Measurements from ENCODE around the gene CACNB1. TPM values are rescaled to one million over a fixed set of nuclear protein-coding genes. Genes with fewer than 3 reads are reported as not detected.

CACNB1 gene
- total and polyA plus RNA-seq, 2 of the 4 experiments (the other 2 are of a cell fraction) = 2.5 to 8.6 TPM

- H2AK5ac ChIP-seq (ENCODE audit: low read depth, low read length) = no peak overlapping the region
- TF ChIP-seq POLR2A (IDR thresholded peaks at IDR 0.05; ENCODE audit: low read depth, low read length) (no peak), BHLHE40 (IDR thresholded peaks at IDR 0.05; ENCODE audit: low read depth, low read length) (no peak), CEBPB (IDR thresholded peaks at IDR 0.05; ENCODE audit: low read depth, low read length) (no peak), CTCF (conservative IDR thresholded peaks at IDR 0.05; ENCODE audit: low read depth, low read length) (no peak), NFE2L2 (IDR thresholded peaks at IDR 0.05; ENCODE audit: low read depth, low read length) (no peak), USF2 (IDR thresholded peaks at IDR 0.05; ENCODE audit: low read depth, low read length) (no peak), MXI1 (IDR thresholded peaks at IDR 0.05; ENCODE audit: borderline replicate concordance, low read depth, low read length) (no peak), RFX5 (IDR thresholded peaks at IDR 0.05; ENCODE audit: low read depth, low read length) (no peak), SMC3 (IDR thresholded peaks at IDR 0.05; ENCODE audit: low read depth, low read length) (no peak), MAFK (IDR thresholded peaks at IDR 0.05; ENCODE audit: low read depth, low read length) (no peak), CHD1 (IDR thresholded peaks at IDR 0.05; ENCODE audit: low read depth, low read length) (no peak), RCOR1 (IDR thresholded peaks at IDR 0.05; ENCODE audit: insufficient replicate concordance, low read length) (no peak)
- no peak overlapping the region for H4K8ac ChIP-seq (ENCODE audit: low read depth in 2 of 2, low read length in 2 of 2)
- H2BK20ac ChIP-seq (ENCODE audit: low read depth, low read length) = no peak overlapping the region
- no peak overlapping the region for H3K56ac ChIP-seq (ENCODE audit: extremely low read depth, insufficient read depth, low read length)
- H3K4me2 ChIP-seq (ENCODE audit: low read depth, low read length) = no peak overlapping the region
- no peak overlapping the region for H2BK120ac ChIP-seq (ENCODE audit: low read depth, low read length)
- DNase-seq = no peak
- no peak overlapping the region for H3K9ac ChIP-seq (ENCODE audit: low read depth, low read length)
- no peak overlapping the region for H3K4me3 ChIP-seq (ENCODE audit: insufficient read depth, low read depth, low read length)
- no peaks in the 10 kb centered on the region for H3K9me3 ChIP-seq (ENCODE audit: control insufficient read depth, insufficient read depth, low read length)
- ATAC-seq (ENCODE audit: low read depth) = no peak
- no peak overlapping the region for H4K5ac ChIP-seq (ENCODE audit: low read depth, low read length)
- no peak overlapping the region for H3K4ac ChIP-seq (ENCODE audit: low read depth, low read length)
- H3K27me3 ChIP-seq (ENCODE audit: control insufficient read depth, insufficient read depth, low read length) = peaks cover 28% of the 10 kb centered on the region
- no peak overlapping the region for H2BK15ac ChIP-seq (ENCODE audit: low read depth, low read length)
- ChIA-PET CTCF (interaction anchor here (0.7 to 1.6 kb wide), 2 partner anchors 8 to 12 kb away, joined by 3 to 6 read pairs; no protein-coding TSS in a partner anchor), POLR2A (ENCODE audit: unreplicated experiment) (no interaction called here)
- no peak overlapping the region for H3K14ac ChIP-seq (replicated peaks; ENCODE audit: low read depth, low read length)
- no peaks in the 10 kb centered on the region for H4K20me1 ChIP-seq (ENCODE audit: insufficient read depth, low read length)
- H3K36me3 ChIP-seq (ENCODE audit: control insufficient read depth, insufficient read depth, low read length) = no peaks in the 10 kb centered on the region
- H2AFZ ChIP-seq (replicated peaks; ENCODE audit: low read length, poor library complexity) = no peak overlapping the region
- H2AK9ac ChIP-seq (replicated peaks; ENCODE audit: low read depth, low read length, poor library complexity) = no peak overlapping the region
- 52% methylated on average over 3 of the region's 7 CpGs; no CpG with 5 or more reads in 1 of the 2 experiments for WGBS, 2 experiments (ENCODE audit: extremely low coverage in 2 of 2, insufficient read length in 1 of 2)
- BruUV-seq (replicated peaks) = no TSS peak
- dilution Hi-C loops (cut with HindIII; ENCODE audit: low sequenced_read_pairs, unreplicated experiment) = no loop called here
- H3K18ac ChIP-seq (ENCODE audit: low read depth, low read length) = no peak overlapping the region
- in situ Hi-C loops (cut with MboI; ENCODE audit: low sequenced_read_pairs) = no loop called here
- peaks cover 3% of the 10 kb centered on the region; the same call in 1 of the 2 replicates for H3K4me1 ChIP-seq (ENCODE audit: control insufficient read depth, insufficient read depth, low read length)
- H3K9me1 ChIP-seq (ENCODE audit: insufficient read depth, low read length) = peaks cover 6% of the 10 kb centered on the region
- intact Hi-C loops (cut with micrococcal nuclease) = no loop called here
- no peaks in the 10 kb centered on the region for H3K79me1 ChIP-seq (ENCODE audit: low read depth in 1 of 2, low read length in 2 of 2)
- H3K23ac ChIP-seq (ENCODE audit: low read depth, low read length) = no peak overlapping the region
- no peak overlapping the region for H3K27ac ChIP-seq (ENCODE audit: insufficient read depth, low read length)
- no peak overlapping the region for H4K91ac ChIP-seq (ENCODE audit: insufficient read depth, low read depth, low read length)
- H2BK5ac ChIP-seq (ENCODE audit: low read depth, low read length, poor library complexity, severe bottlenecking) = no peak overlapping the region
Measured at GRCh38 chr17:39166437-39167335, 30.8 kb downstream of the CACNB1 start.

All from IMR-90 (cell line).